ENCODE results near the gene MAPKBP1. TPM values are rescaled to one million over a fixed set of nuclear protein-coding genes. Genes with fewer than 3 reads are reported as not detected.
A peak's percentile ranks its signal among the peaks of the same experiment; 100 is the strongest.

MAPKBP1 gene
- total RNA-seq, 4 donors from 2014 or later: 18.4 to 37.6 (median 29.8) TPM

GRCh38 chr15:41847206-41847605 lies 72.9 kb downstream of the MAPKBP1 start:
- H3K27me3 ChIP-seq: peaks cover 0 to 8% (median 0%) of the 10 kb centered on the region in 4 donors
- H3K4me3 ChIP-seq: no peak overlapping the region
- peaks cover 10 to 47% (median 13%) of the 10 kb centered on the region in 3 donors for H3K4me1 ChIP-seq
- peaks cover 30 to 71% (median 46%) of the 10 kb centered on the region in 3 donors for H3K36me3 ChIP-seq
- WGBS, 2 donors: 77 to 91% methylated on average over 7 to 10 of the region's 14 CpGs
- intact Hi-C loops (cut with DNase I): no loop called here
- no peak overlapping the region for H3K27ac ChIP-seq
- H3K9me3 ChIP-seq: no peaks in the 10 kb centered on the region
- no peak for TF ChIP-seq CTCF (IDR thresholded peaks at IDR 0.05)
- TF ChIP-seq POLR2A (IDR thresholded peaks at IDR 0.05): no peak
- no peak for DNase-seq

- H3K4me1 ChIP-seq: peaks cover 10 to 54% (median 13%) of the 10 kb centered on the region in 3 donors
- H3K4me3 ChIP-seq: no peak overlapping the region
- TF ChIP-seq CTCF (IDR thresholded peaks at IDR 0.05) (no peak), POLR2A (IDR thresholded peaks at IDR 0.05) (no peak)
- H3K27ac ChIP-seq: peak overlapping the region in 2 of 4 donors; percentile 74 to 88
- 93% methylated on average over 7 of the region's 9 CpGs; no CpG with 5 or more reads in 1 of the 2 donors for WGBS, 2 donors
- no peak for DNase-seq
- intact Hi-C loops (cut with DNase I): no loop called here
- no peaks in the 10 kb centered on the region for H3K9me3 ChIP-seq
- H3K27me3 ChIP-seq: peaks cover 0 to 15% (median 0%) of the 10 kb centered on the region in 4 donors
- H3K36me3 ChIP-seq: peaks cover 30 to 63% (median 46%) of the 10 kb centered on the region in 3 donors
Measured at GRCh38 chr15:41847981-41848380, 73.7 kb downstream of the MAPKBP1 start.

GRCh38 chr15:41848631-41849030 lies 74.3 kb downstream of the MAPKBP1 start:
- intact Hi-C loops (cut with DNase I): no loop called here
- TF ChIP-seq CTCF (IDR thresholded peaks at IDR 0.05) (no peak), POLR2A (IDR thresholded peaks at IDR 0.05) (no peak)
- DNase-seq: no peak
- no peaks in the 10 kb centered on the region for H3K9me3 ChIP-seq
- H3K27ac ChIP-seq: peak overlapping the region; percentile 68 to 88 (median 75)
- peaks cover 30 to 57% (median 46%) of the 10 kb centered on the region in 3 donors for H3K36me3 ChIP-seq
- H3K4me1 ChIP-seq: peaks cover 10 to 61% (median 13%) of the 10 kb centered on the region in 3 donors
- no peak overlapping the region for H3K4me3 ChIP-seq
- 36 to 48% methylated on average over 4 to 6 of the region's 10 CpGs for WGBS, 2 donors
- H3K27me3 ChIP-seq: peaks cover 0 to 22% (median 0%) of the 10 kb centered on the region in 4 donors

- TF ChIP-seq POLR2A (IDR thresholded peaks at IDR 0.05): no peak
- no peak for TF ChIP-seq CTCF (IDR thresholded peaks at IDR 0.05)
- intact Hi-C loops (cut with DNase I): no loop called here
- Histone ChIP-seq H3K27ac (peak overlapping the region; percentile 68 to 88 (median 75)), H3K9me3 (no peaks in the 10 kb centered on the region), H3K4me3 (no peak overlapping the region), H3K36me3 (peaks cover 24 to 51% (median 46%) of the 10 kb centered on the region in 3 donors), H3K4me1 (peaks cover 10 to 67% (median 13%) of the 10 kb centered on the region in 3 donors), H3K27me3 (peaks cover 0 to 28% (median 0%) of the 10 kb centered on the region in 4 donors)
- 15 to 25% methylated on average over 2 to 4 of the region's 6 CpGs for WGBS, 2 donors
- DNase-seq: no peak
Measured at GRCh38 chr15:41849204-41849603, 74.9 kb downstream of the MAPKBP1 start.

GRCh38 chr15:41849861-41850260 lies 75.6 kb downstream of the MAPKBP1 start:
- no peak for DNase-seq
- Histone ChIP-seq H3K4me1 (peaks cover 10 to 73% (median 13%) of the 10 kb centered on the region in 3 donors), H3K27me3 (peaks cover 0 to 34% (median 0%) of the 10 kb centered on the region in 4 donors), H3K9me3 (no peaks in the 10 kb centered on the region), H3K4me3 (no peak overlapping the region), H3K27ac (peak overlapping the region; percentile 68 to 88 (median 75)), H3K36me3 (peaks cover 21 to 44% (median 40%) of the 10 kb centered on the region in 3 donors)
- intact Hi-C loops (cut with DNase I): no loop called here
- TF ChIP-seq POLR2A (IDR thresholded peaks at IDR 0.05) (no peak), CTCF (IDR thresholded peaks at IDR 0.05) (no peak)
- WGBS, 2 donors: 55% methylated on average over 2 of the region's 8 CpGs; no CpG with 5 or more reads in 1 of the 2 donors
